Measurements from ENCODE around the gene STARD7.
"Not testable (repeated sequence)": the region's sequence is repeated elsewhere in the genome, so short reads cannot be mapped to it uniquely, and the experiment has no call there.

STARD7 gene

DNA sequence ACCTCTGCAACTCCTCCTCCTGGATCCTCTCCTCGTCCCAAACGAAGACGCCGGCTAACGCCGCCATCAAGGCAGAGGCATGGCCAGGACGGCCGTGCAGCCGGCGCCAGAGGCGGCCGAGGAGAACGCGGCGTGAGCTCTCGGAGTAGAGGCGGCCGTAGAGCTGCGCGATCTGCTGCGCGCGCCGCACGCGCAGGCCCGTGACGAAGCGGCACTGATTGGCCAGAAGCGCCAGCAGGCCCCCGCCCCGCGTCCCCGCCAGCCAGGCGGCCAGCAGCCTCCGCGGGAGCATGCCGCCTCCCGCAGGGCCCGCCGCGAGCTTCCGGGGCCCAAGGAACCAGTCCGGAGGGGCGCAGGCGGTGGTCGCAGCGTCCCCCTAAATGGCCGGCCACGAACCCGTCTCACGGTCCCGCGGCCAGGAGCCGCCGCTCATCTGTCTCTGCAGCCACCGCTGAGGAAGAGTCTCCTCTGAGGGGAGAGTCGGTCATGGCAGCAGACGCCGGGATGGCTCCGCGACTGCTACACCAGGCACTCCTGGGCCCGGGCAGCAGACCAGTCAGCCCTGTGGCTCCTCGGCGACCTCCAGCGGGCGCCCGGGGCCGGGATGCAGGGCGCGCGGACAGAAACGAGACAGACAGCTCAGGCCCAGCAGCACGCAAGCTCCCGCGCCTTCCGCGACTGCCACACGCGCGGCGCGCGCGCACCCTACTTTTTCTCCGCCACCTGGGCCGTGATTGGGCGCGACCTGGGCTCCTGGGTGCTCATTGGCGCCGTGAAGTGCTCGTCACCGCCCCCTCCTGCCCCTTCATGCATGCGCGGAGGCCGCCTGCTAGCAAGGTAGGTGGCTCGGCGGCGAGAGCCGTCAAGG, at the start of gene STARD7:
TSS of gene STARD7 (minus strand) at position 685 of the 868 bp plus-strand sequence. CDS start at position 292, 393 bp downstream.
- DNase-seq, result peak; percentile 99

GRCh38 chr2:96257744-96258143, 49.1 kb upstream of the STARD7 start:
- not testable (repeated sequence) for DNase-seq

GRCh38 chr2:96256611-96257113, 48.0 kb upstream of the STARD7 start:
- no peak for DNase-seq

DNA sequence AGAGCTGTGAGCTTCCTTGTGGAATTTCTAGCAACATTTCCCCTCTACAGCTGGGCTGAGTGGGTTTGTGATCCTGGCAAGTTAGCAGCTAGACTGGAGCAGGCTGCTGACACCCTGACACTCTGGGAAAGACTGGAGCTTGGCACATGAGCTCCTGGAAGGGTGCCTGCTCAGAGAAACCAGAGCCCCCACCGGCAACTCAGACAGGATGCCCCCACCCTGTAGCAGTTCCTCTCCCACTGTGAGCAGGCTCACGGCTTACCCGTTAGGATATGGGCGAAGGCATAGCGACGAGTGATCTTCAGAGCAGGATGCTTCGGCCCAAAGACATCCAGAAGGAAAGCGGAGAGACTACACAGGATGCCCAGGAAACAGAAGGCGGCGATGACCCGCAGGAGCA, 45.9 kb upstream of the STARD7 start:
- DNase-seq, result no peak

DNA sequence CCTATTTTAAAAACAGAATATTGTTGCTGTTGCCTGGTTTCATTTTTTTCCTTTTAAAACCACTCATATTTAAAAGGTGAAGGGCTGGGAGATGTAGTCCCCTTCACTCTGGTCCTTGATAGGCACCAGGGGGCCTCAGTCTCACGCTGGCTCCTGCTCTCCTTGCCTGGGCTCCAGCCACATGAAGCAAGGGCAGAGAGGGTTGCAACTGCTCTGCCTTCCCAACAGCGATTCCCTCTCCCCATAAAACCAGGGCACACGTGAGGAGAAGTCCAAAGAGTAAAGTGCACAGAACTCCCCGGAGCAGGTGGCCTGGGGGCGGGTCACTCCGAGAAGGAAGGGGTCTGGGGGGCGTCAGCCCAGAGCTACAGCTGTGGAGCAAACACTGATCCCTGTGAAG, 44.4 kb upstream of the STARD7 start:
- DNase-seq, result no peak

- DNase-seq, result no peak
These were observed 43.9 kb upstream of the STARD7 start for GRCh38 chr2:96252526-96252925.

DNA sequence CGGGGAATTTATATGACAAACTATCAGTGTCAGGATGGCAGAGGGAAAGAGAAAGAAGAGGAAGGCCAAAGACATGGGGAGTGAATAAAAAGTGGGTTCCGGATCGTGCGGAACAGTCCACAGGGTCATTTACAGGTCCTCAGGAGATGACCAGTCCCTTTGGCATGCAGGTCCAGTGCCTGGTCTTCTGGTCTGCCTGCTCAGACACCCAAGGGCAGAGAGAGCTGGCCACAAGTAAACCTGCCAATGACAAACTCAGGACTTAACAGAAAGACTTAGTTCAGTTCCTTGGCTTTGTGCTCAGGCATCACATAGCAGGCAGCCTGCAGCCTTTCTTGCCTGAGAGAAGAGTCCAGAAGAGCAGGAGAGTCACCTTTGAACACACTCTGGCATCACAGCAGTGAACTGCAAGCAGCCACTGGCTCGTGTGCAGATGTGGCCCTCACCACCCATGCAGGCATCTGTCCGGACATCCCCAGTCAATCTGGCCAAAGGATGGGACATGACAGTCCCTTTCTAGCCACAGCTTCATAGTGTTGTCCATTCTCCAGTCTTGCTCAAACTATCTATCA, 43.2 kb upstream of the STARD7 start:
- no peak for DNase-seq

DNA sequence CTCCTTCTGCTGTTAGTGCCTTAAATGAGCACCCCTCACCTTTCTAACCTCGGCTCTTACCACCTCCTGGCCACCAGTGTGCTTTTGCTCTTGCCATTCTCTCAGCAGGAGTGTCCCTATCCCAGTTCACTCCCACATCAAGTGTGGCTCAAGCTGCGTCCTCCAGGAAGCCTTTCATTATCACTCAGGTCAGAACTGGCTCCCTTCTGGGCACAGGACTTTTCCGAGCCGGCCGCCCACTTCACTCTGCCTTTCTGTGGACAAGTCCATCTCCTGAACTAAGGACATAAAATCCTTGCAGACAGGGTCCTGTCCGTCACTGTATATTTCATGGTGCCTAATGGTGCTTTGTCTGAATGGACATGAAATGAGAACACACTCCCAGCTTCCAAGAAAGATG, 41.6 kb upstream of the STARD7 start:
- no peak for DNase-seq

GRCh38 chr2:96249654-96250053, 41.0 kb upstream of the STARD7 start:
- no peak for DNase-seq

DNA sequence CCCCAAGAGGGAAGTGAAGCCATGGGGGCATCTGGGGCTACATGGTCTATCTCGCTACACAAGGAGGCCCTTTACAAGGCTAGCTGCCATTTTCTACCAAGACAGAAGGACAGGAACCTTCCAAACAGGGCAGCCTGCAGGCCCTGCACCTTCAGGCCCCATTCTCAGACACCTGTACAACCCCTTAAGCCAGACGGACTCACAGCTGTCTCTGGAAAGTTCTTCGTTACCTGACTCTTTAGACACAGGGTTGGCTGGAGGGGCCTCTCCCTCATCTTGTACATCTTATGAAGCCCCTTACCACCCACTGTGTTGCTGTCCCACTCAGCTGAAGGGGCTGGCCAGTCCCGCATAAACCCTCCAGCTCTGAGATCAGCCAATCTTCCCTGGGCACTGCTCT, 40.0 kb upstream of the STARD7 start:
- DNase-seq, result no peak

DNA sequence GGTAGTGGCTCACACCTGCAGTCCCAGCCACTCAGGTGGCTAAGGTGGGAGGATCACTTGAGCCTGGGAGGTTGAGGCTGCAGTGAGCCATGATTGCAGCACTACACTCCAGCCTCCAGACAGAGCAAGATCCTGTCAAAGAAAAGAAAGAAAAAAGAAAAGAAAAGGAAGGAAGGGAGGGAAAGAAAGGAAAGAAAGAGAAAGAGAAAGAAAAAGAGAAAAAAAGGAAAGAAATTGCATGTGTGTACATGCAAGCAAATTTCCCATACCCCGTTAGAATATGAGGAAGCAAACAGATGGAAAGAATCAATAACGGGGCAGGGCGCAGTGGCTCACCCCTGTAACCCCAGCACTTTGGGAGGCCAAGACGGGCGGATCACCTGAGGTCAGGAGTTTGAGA, 39.3 kb upstream of the STARD7 start:
- DNase-seq, result no peak

GRCh38 chr2:96247009-96247408, 38.4 kb upstream of the STARD7 start:
- DNase-seq, result no peak

DNA sequence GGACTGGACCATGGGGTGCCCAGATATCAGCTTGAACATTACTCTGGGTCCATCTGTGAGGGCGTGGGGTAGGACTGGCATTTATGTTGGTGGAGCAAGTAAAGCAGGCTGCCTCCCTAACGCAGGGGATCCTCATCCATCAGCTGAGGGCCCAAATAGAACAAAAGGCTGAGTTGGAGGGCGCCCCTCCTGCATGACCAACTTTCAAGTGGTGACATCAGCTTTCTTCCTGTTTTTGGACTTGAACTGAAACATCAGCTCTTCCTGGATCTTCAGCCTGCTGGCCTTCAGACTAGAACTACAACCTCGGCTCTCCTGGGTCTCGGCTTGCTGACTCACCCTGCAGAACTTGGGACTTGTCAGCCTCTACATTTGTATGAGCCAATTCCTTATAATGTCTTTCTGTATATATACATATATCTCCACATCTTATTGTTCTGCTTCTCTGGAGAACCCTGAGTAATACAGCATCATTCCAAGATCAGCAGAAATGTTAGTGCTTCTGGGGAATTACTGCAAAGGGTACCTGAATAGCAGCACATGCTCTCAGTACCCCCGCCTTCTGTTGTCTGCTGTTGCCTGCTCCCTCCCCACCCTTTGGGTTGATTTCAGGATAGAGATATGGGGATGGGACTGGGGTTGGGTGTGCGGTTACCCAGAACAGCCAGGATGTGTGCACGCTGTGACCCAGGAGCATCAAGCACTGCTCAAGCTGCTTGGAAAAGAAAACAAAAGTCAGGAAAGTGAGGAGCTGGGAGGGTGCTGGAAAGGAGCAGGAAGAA, 37.2 kb upstream of the STARD7 start:
- peak; percentile 46 for DNase-seq

DNA sequence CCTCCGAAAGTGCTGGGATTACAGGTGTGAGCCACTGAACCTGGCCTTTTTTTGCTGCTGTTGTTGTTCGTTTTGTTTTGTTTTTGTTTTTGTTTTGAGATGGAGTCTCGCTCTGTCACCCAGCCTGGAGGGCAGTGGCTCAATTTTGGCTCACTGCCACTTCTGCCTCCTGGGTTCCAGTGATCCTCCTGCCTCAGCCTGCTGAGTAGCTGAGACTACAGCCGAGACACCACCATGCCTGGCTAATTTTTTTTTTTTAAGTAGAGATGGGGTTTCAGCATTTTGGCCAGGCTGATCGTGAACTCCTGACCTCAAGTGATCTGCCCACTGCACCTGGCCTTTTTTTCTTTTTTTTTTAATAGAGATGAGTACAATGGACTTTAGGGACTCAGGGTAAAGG, 35.2 kb upstream of the STARD7 start:
- DNase-seq, result no peak

- peak; percentile 92 for DNase-seq
These were observed 33.4 kb upstream of the STARD7 start for GRCh38 chr2:96241900-96242611.

DNA sequence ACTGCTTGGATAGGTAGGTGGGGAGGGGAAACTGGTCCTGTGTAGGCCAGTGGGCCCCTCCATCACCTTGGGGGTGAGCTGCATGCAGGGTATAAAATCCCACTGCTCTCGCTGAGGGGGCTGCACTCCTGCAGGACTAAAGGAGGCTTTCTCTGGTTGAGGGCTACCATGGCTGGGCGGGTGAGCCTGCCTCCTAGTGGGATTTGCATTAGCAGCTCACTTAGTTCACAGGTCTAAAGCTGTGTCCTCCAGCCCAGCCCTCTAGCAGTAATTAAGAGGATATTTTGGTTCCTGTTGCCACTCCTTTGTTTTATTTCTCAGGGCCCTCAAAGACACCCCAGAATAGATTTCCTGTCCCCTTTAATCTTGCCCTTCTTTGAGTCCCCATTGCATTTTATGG, 32.6 kb upstream of the STARD7 start:
- DNase-seq, result no peak

- no peak for DNase-seq
These were observed 31.9 kb upstream of the STARD7 start for GRCh38 chr2:96240341-96241038.

GRCh38 chr2:96239745-96240264, 31.2 kb upstream of the STARD7 start:
- no peak for DNase-seq

DNA sequence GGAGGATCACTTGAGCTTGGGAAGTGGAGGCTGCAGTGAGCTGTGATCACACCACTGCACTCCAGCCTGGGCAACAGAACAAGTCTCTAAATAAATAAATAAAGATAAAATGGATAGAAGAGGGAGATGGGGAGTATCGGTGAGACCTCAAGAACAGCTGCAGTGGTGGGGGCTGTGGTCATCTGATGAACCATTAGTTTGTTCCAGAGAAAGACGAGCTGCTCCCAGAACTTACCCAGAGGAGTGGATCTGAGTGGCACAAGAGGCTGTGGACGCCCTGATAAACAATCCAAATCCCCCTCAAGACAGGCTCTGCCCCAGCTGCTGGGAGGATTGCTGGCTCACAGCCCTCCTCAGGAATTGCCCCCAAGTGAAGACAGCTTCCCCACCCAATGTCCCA, 30.5 kb upstream of the STARD7 start:
- no peak for DNase-seq

DNA sequence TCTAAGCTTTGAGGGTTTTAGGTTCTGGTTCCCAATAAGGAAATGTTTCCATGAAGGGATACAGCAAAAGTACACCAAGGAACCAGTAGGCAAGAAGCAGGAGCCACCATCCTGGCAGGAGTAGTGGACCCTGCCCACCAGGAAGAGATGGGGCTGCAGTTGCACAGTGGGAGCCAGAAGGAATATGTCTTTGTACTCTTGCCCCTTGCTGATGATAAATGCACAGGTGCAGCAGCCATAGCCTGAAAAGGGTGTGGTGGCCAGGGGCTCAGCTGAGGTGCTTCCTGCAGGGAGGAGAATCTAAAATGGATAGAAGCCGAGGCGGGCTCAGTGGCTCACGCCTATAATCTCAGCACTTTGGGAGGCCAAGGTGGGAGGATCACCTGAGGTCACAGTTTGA, 29.6 kb upstream of the STARD7 start:
- no peak for DNase-seq

DNA sequence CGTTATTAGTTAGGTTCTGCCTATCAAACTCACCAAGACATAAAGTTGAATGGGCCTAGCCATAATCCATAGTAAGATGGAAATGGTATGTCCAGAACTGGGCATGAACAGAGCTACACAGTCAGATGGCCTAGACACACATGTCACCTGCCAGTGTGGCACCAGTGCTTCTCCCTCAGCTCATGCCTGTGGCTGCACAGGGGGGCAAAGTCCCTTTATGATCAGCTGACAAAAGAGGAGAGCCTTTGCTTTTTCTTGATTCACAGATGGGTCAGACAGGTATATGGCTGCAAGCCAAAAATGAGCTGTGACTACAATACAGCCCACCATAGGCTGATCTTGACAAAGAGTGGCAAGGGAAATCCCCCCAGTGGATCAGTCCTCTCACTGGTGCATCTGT, 28.3 kb upstream of the STARD7 start:
- no peak for DNase-seq

- DNase-seq, result no peak
These were observed 25.3 kb upstream of the STARD7 start for GRCh38 chr2:96233880-96234316.

Data from activated CD4-positive, alpha-beta T cell treated with anti-CD3 and anti-CD28 coated beads, Interleukin-10, Interleukin-2, amounts not matched to agents 100 ng/mL and 50 ng/mL, durations not matched to agents 16 hours and 8 hours (primary cell).